Activated CD4-positive, alpha-beta T cell treated with anti-CD3 and anti-CD28 coated beads for 24 hours (primary cell): ENCODE results near the gene MLIP.

ENCODE experiments used
- DNase-seq, 2 donors: peaks; one replicate each; pipeline ENCODE4 v3.0.0-alpha.2; 2020; ENCODE audit warnings: low read depth in 2 of 2

The MLIP gene

DNA sequence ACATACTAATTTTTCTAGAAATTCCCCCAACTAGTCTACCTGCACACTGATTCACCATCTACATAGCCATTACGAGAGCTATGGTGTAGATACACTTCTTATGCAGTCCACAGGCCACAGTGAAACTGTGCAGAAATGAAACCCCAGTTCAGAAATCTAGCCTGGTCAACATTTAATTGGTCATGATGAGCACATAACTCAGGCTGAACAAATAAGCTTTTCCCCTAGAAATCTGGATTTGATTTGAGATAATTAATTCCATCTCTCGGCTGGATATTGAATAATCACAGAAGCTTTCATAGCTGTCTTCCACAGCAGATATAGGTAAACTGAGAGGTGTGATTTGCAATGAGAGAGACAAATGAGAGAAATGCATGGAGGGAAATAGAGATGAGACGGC lies 174.4 kb downstream of the MLIP start:
- no peak for DNase-seq

- no peak for DNase-seq
Measured at GRCh38 chr6:54286141-54286540, 174.9 kb downstream of the MLIP start.

- DNase-seq, result no peak
Measured at GRCh38 chr6:54288474-54288873, 177.2 kb downstream of the MLIP start.

DNA sequence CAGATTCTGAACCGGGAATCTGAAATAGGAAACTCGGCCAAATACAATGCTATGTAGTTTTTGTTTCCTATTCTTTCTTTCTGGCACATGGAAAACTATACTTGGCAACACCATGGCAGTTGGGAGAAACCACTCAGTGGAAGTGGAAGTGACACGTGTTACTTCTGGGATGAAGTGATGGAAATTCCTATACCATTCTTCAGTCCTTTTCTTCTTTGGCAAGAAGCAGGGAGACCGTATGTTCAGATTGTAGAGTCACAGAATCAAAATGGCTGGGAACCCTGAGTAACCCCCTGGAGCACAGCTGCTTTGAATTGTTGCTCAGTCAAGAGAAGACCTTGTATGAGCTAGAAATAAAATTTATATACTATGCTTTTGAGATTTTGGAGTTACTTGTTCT lies 178.2 kb downstream of the MLIP start:
- no peak for DNase-seq

DNA sequence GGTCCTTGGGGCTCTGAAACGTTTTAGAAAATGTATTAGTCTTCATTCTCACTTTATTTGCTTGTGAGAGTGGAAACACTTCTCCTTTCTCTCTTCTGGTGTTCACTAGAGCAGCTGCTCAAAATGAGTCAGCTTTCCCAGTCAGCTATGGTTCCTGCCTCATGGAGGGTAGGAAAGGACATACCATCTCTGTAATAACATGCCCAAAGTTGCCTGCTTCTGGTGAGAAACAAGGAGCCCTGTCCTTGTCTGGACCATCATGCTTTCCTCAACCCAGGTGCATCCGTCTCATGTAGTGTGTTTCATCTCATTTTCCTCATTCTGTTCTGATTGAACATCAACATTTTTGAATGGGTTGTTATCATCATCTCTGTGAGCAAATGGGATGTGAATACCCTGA lies 179.9 kb downstream of the MLIP start:
- DNase-seq, result no peak

DNA sequence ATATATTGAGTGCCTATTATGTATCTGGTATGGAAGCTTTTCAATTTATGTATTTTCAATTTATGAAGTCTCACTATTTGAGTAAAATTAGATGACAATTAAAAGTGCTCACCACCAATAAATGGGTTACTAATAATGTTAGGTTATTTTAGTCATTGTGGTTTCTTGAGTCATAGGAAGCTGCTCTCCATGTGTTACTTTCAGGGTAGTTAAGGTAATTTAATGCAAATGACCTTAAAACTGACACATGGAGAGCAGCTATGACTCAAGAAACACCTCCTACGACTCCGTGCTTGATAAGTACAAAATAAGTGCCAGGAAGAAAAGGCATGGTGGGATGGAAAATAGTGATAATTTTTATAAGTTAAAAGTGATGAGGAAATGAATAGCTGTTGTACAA lies 180.5 kb downstream of the MLIP start:
- DNase-seq, result no peak

DNA sequence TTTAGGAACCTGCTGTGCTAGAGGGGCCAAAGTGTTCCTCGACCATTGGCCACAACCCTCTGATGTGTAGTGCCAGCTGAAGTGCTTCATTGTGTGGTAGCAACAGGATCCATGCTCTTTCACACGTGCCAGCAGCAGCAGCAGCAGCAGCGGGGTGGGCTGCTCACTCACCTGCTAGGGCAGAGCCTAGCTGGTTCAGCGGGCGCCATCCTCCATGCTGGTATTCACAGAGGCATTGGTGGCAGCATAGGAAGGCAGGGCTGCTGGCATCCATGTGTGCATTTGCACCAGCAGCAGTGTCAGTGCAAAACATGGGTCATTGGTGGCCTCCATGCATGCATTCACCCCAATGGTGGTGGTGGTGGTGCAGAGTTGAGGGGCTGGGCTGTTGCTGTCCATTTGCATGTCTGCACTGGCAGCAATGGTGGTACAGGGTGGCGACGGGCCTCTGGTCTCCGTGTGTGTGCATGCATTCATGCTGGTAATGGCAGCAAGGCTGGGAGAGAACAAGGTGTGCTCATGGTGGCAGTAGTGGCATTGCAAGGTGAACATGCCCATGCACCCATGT lies 183.8 kb downstream of the MLIP start:
- DNase-seq, result no peak

GRCh38 chr6:54299542-54300269 lies 188.5 kb downstream of the MLIP start:
- no peak for DNase-seq

GRCh38 chr6:54301770-54302169 lies 190.5 kb downstream of the MLIP start:
- no peak for DNase-seq

DNA sequence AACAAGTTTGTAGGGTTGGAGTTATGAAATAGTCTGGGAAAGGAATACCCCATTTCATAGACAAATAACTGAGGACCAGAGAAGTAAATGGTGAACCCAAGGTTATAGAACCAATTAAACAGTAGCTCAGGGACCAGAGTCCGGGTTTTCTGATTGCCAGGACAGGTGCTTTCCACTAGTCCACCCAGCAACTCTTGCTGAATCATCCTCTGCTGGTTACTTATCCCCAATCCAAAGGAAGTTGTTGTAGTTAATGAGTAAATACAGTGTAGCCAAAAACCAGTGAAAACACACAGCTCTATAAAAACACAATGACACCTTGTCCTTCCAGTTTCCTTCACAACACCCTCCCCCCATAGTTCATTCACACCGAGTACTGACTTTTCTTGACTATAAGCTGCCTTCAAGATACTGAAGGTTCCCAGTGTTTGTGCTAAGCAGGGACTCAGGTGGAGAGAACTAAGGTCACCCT lies 196.2 kb downstream of the MLIP start:
- DNase-seq, result no peak

GRCh38 chr6:54308289-54308985 lies 197.2 kb downstream of the MLIP start, which contains the start of gene TINAG:
Gene TINAG, plus strand, starts transcription at chr6:54308441. Its CDS starts 110 bp downstream, at chr6:54308551.
- DNase-seq, result no peak

- DNase-seq, result no peak
Measured at GRCh38 chr6:54308986-54309315, 197.7 kb downstream of the MLIP start.

- no peak for DNase-seq
Measured at GRCh38 chr6:54310377-54311152, 199.3 kb downstream of the MLIP start.

DNA sequence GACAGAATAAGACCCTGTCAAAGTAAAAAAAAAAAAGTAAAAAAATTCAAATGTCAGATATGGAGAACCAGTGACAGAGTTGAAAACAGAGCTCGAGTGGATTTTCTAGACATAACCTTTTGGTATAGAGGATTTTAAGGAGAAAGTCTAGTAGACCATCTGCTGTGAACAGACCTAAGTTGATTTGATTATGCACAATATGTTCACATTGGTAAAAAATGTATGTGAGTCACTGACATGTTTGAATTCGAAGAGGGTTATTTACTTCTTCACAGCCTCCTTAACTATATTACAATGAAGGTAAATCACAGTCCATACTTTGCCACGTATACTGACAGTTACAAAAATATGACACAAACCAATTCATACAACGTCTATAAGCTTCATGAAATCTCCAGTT lies 204.4 kb downstream of the MLIP start:
- DNase-seq, result no peak
